Bronchial epithelial cell (primary cell): Measurements from ENCODE around the gene DMBX1. TPM values are rescaled to one million over a fixed set of nuclear protein-coding genes. Genes with fewer than 3 reads are reported as not detected.

Source experiments
- DNase-seq: peaks from one replicate; pipeline ENCODE4 v3.0.0-alpha.2; 2010; ENCODE audit warnings: low read depth
- FAIRE-seq: peaks from 2 replicates; lab custom pipeline; 2011; peaks lifted over from hg19 to GRCh38; lab: Jason Lieb, UNC
- H3K27me3 ChIP-seq: 2 replicates; pipeline ENCODE4 v1.5.1; 2011; ENCODE audit warnings: low read length; ENCODE audit not compliant: control insufficient read depth, insufficient read depth
- H3K36me3 ChIP-seq: 2 replicates; pipeline ENCODE4 v1.5.1; 2011; ENCODE audit warnings: low read length; ENCODE audit not compliant: control insufficient read depth, insufficient read depth
- H3K4me3 ChIP-seq: 2 replicates; pipeline ENCODE4 v1.5.1; 2011; ENCODE audit warnings: mild to moderate bottlenecking, low read depth, low read length, control low read depth
- total RNA-seq: library from RNA; depleted of rRNA; stranded (reverse); fragments of >200 nt; gene quantifications from 2 replicates; pipeline ENCODE4 v1.2.1, GENCODE V29; 2014
- TF ChIP-seq, protein P1 (sequence below): IDR thresholded peaks from 2 replicates; pipeline ENCODE4 v1.5.1; 2011; ENCODE audit warnings: mild to moderate bottlenecking, moderate library complexity, low read length, control low read depth, inconsistent platforms; ENCODE audit not compliant: insufficient read depth, severe bottlenecking

The DMBX1 gene
- total RNA-seq, 1 donor from 2014 or later, result not detected

DNA sequence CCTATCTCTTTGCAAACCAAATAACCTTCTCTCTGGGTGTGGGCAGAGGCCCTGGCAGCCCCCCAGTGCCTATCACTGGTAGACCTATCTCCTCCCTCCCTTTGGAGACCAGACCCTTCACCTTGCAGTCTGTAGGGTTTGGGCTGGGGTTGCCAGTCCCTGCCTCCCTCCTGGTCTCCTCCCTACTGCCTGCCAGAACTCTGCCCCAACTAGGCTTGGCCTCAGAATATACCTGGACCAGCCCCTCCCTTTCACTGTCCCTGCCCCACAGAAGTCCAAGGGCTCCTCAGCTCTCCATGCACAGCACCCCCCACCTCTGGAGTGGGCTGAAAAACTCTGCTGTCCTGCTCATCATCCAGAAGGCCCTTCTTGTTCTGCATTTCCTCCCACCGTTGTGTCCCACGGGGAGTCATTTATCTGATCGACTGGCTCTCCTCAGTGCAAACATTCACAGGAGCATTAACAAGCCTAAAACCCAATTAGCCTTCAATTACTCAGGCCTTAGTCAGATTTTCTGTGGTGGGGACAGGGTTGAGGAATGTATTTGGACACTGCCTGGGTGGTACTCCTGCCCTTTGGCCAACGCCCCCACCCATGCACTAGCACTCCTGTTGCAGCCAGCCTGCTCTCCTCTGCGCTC lies 27.7 kb upstream of the DMBX1 start:
- Histone ChIP-seq H3K4me3 (no peak overlapping the region), H3K36me3 (no peaks in the 10 kb centered on the region), H3K27me3 (peaks cover 6% of the 10 kb centered on the region)
- TF ChIP-seq, protein P1, sequence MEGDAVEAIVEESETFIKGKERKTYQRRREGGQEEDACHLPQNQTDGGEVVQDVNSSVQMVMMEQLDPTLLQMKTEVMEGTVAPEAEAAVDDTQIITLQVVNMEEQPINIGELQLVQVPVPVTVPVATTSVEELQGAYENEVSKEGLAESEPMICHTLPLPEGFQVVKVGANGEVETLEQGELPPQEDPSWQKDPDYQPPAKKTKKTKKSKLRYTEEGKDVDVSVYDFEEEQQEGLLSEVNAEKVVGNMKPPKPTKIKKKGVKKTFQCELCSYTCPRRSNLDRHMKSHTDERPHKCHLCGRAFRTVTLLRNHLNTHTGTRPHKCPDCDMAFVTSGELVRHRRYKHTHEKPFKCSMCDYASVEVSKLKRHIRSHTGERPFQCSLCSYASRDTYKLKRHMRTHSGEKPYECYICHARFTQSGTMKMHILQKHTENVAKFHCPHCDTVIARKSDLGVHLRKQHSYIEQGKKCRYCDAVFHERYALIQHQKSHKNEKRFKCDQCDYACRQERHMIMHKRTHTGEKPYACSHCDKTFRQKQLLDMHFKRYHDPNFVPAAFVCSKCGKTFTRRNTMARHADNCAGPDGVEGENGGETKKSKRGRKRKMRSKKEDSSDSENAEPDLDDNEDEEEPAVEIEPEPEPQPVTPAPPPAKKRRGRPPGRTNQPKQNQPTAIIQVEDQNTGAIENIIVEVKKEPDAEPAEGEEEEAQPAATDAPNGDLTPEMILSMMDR, result no peak
- FAIRE-seq (no peak), DNase-seq (peak; percentile 6)

DNA sequence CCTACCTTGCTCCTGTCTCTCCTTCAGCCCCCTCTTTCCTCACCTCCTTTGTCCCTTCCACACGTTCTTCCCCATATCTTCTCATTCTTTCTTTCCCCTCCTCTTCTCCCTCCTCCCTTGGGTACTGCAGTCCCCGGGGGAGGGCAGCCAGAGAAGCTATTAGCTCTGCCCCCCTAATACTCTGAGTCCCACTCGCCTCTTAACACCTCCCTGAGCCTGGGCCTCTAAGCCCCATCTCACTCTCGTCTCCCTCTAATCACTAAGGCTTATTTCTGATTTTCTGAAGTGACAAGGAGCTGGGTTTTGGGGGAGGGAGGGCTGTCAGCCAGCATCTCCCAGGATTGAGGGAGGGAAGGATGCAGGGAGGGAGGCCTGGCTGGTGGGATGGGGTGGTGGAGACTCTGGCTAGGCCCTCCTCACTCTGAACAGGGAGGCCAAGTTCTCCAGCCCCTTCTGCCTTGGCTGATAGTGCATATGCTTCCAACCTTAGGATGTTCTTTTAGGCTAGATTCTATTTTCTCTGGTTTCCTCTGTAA lies 25.6 kb upstream of the DMBX1 start:
- TF ChIP-seq, protein P1, result no peak
- no peak for FAIRE-seq
- Histone ChIP-seq H3K27me3 (peaks cover 6% of the 10 kb centered on the region), H3K36me3 (no peaks in the 10 kb centered on the region), H3K4me3 (no peak overlapping the region)
- no peak for DNase-seq

DNA sequence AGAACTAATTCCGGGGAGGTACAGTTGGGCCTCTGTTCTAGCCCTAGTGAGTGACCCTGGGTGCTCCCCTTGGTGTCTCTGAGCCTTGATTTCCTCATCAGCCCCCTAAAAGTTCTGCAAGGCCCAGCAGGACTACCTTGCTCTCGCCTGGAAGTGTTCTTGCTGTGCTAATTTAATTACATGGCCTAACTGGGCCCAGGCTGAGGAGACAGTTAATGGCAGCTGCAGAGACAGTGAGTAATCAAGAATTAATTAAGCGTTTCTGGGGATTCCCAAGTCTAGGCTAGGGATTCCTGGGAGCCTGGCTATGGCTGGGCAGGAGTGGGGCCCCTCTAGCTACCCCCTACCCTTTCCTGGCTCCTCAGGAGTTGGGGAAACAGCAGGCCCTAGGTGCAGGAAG lies 24.7 kb upstream of the DMBX1 start:
- no peak overlapping the region for H3K4me3 ChIP-seq
- TF ChIP-seq, protein P1, result no peak
- FAIRE-seq, result no peak
- peaks cover 3% of the 10 kb centered on the region for H3K27me3 ChIP-seq
- no peaks in the 10 kb centered on the region for H3K36me3 ChIP-seq
- DNase-seq, result no peak

DNA sequence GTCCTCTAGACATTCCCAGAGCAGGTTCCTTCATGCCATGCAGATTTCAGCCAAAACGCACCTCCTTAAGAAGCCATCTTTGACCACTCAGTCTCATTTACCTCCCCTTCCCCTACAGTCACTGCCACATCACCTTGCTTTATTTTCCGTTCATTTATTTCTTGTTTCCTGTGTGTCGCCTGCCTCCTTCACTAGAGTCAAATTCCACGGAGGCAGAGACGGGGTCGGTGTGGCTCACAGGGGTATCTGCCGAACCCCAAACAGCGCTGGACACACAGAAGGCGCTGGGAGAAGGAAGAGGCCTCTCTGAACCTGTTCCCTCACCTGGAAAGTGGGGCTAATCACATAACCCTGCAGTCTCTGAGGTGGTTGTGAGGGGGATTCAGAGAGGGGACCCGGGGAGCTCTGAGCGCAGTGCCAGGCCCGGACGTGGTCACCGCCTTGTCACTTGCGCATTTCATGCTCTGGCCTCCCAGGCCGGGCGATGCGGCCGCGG lies 23.6 kb upstream of the DMBX1 start:
- TF ChIP-seq, protein P1, result no peak
- FAIRE-seq (no peak), DNase-seq (no peak)
- H3K27me3 ChIP-seq, result peaks cover 6% of the 10 kb centered on the region
- H3K4me3 ChIP-seq, result no peak overlapping the region
- H3K36me3 ChIP-seq, result no peaks in the 10 kb centered on the region

DNA sequence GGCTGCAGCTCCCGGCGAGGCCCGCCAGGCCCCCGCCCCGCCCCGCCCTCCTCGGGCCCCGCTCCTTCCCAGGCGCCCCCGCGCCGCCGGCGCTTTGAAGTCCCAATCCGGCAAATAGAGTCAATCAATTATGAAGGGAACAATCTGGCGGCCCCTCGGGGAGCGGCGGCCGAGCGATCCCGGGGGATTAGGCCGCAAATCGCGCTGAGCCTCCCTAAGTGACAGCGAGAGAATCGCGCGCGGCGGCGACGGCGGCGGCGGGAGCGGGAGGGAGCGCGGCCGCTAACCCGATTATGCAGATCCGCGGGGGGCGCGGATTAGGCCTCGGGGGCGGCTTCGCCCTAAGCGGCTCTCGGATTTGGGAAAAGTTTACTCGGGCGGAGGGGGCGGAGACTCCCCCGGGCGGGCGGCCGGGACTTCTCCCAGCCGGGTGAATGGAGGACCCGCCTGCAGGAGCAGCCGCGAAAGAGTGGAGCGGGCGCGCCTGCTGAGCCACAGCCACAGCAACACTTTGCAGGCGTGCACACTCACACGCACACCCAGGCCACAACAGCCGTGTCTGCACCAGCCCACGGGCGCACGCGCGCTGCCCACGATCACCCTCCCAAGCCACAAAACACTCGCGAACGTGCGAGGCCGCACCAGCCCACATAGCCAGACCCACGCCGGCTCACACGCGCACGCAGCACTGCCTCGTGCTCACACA lies 23.0 kb upstream of the DMBX1 start:
- Histone ChIP-seq H3K4me3 (peak overlapping the region; percentile 35), H3K27me3 (peaks cover 6% of the 10 kb centered on the region), H3K36me3 (no peaks in the 10 kb centered on the region)
- FAIRE-seq (no peak), DNase-seq (no peak)
- TF ChIP-seq, protein P1, result no peak
